HG02678 (cell line): ENCODE results near the gene COX4I1.

ENCODE experiments used
- ATAC-seq: cut with Tn5 transposase; IDR thresholded peaks from one replicate; pipeline ENCODE4 v1.9.1; 2021; ENCODE audit warnings: mild to moderate bottlenecking, moderate library complexity; ENCODE audit not compliant: unreplicated experiment

The COX4I1 gene

DNA sequence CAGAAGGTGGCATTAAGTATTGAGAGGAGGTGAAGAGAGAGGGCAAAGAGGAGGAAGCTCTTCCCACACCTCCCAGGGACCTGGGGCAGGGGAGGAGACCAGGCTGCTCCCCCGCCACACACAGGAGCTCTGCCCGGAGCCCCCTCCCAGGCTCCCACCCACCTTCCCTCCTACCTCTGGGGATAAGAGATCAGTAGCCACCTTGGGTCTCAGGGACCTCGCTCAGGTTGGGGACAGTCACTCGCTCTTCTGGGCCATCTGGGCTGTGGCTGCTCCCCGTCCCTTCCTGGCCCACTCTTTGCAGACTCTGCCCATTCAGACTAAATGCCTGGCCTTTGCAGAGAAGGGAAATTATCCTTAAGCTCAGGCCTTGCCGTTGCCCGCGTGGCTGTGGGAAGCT lies 33.7 kb upstream of the COX4I1 start:
- ATAC-seq: no peak

DNA sequence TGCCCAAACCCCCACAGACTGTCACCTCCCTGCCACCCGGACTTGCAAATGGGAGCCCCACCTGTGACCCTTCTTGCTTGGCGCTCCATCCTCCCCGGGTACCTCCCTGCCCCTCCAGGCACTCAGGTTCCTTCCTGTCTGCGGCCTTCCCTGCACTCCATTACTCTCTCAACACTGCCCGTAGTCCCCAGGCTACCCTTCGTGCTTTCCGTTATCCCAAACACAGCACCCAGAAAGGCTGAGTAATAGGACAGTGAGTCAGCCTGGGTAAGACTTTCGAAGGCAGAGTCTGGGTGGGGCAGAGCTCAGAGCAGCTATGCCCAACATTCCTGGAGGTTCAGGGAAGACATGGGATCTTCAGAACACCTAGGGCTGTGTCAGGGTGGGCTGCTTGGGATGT lies 32.0 kb upstream of the COX4I1 start:
- no peak for ATAC-seq

DNA sequence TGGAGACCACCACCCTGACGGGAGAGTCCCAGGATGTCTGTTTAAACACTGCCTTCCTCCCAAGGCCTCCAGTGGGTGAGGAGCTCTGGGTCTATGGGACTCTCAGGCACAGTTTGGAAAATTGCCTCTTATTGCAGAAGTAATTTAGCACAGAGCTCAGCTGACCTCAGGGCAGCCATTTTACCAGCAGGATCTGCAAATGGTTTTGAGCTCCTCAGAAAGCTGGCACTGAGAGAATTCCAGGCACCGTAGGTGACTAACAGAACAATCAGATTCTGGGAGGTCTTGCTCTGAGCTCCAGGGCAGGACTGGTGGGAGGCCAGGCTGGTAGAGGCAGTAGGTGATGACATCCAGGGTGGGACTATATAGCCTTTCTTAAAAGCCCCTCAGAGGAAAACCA lies 31.3 kb upstream of the COX4I1 start:
- ATAC-seq: no peak

DNA sequence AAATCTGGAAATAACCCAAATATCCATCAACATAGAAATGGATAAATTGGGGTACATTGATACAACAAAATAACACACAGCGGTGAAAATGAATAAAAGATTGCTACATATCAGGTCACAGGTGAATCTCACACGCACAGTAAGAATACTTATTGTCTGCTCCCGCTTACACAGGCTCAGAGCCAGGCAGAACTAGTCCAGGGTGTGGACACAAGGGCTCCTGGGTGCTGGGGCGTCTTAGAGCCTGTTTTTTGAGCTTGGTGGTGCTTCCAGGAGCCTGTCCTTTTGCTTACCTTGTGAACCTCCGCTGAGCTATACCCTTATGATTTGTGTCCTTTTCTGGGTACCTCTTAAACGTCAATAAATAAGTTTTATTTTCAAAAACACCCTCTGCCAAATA lies 28.8 kb upstream of the COX4I1 start:
- no peak for ATAC-seq

DNA sequence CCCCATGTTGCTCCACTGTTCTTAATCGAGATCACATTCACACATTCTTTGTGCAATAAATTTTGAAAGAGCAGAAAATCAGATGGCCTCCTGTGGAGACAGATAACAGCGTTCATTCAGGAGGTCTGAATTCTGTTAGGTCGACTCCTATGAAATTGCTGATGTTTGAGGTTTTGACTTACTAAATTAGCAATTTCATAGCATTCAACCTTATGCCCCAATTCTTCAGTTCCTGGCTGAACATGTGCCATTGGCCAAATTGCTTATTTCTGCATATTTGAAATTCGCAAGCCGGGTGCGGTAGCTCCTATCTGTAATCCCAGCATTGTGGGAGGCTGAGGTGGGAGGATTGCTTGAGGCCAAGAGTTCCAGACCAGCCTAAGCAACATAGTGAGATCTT lies 26.5 kb upstream of the COX4I1 start:
- ATAC-seq: no peak

DNA sequence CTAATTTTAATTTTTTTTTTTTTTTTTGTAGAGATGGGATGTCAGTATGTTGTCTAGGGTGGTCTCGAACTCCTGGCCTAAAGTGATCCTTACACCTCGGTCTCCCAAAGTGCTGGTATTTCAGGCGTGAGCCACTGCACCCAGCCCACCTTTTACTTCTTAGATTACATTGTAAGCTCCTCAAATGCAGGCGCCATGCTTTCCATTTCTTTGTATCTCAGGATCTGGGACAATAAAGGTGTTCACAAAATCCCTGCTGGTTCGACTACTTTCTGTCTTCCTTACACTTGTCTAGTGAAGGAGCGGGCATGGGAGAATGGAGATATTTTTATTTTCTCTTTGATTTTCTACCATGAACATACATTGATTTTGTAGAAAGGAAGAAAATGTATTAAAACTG lies 25.4 kb upstream of the COX4I1 start:
- ATAC-seq: no peak

DNA sequence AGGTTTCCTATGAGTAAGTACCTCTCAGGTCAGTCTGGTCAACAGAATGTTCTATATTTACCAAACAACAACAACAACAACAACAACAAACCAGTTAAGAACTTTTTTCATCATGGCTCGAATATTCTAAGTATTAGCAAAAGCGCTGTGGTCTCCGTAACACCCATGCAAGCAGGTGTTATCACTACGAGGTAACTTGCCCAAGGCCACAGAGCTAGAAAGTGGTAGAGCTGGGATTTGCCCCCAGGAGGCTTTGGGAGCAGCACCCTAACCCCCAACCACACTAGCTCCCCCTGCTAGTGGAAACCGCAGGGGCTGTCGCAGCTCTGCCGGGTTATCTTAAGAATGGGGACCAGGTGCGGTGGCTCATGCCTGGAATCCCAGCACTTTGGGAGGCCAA lies 24.7 kb upstream of the COX4I1 start:
- ATAC-seq: no peak

DNA sequence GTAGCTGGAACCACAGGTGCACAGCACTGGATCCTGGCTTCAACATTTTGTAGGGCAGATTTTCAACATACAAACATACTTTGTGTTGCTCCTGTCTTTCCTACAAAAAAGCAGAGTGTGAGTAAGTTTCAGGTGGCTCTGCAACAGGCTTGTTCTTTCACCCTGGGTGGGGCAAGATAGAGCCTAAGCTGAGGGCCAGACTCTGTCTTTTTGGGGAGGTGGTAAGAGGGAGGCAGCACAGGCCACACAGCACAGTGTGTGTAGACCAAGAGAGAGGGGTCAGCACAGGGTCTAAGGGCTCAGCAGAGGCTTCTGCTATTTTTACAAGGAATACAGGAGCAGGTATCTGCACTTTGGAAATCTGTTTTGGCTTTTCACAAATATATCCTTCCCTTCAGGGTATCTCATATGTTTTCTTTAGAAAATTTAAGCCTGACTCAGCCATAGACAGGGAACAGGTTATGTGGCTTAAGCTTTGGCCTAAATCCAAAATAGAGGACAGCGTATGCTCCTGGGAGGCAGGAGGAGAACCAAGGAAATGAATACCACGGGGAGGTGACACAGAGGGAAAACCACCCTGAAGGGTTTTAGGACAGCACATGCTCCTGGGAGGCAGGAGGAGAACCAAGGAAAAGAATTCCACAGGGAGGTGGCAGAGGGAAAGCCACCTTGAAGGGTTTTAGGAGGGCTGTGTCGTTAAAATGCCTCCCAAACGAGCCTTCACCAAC lies 21.7 kb upstream of the COX4I1 start:
- no peak for ATAC-seq

DNA sequence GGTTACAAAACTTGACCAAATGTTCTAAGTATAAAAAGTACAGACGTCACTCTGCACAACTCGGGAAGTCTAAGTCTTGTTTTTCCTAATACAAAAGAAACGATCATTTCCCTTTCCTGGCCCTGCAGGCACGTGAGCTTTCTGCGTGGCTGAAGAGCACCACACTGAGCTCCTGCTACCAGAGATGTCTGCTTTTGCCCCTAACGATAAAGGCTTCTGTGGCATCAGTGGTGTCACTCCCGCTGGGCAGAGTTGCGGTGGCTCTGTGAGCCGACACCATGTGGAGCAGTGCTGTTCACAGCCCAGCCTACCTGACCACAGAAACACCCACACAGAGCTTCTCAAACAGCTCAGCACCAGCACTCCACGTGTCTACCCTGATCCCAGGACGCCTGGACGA lies 20.6 kb upstream of the COX4I1 start:
- ATAC-seq: no peak

DNA sequence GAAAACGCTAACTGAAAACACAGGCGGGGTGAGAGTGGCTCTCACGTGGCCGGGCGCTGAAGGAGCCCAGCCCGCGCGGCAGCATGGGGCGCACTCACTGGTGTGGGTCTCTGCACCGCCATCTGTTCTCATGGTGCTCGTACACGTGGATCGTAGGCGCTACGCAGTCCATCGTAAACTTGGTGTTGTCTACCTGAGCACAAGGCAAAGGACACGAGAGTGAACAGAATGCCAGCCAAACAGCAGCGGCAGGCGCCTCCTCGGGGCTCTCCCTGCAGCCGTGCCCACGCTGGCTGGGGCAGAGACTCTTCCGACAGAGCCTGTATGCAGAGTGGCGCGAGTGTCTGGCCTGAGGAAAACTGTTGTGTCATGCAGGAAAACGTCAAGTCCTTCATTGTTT lies 19.2 kb upstream of the COX4I1 start:
- ATAC-seq: no peak

DNA sequence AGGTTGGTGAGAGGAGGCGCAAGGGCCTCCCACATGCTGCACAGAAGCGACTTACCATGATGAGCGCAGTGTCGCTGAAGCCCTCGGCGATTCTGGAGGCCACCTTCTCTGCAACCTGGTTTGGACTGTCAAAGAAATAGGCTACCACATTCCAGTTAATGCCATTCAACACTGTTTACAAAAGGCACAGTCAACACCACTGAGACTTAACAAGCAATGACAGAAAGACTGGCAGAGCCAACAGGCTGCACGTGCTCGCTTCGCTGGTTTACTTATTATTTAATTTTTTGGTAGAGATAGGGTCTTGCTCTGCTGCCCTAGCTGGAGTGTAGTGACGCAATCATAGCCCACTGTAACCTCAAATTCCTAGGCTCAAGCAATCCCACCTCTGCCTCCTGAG lies 18.3 kb upstream of the COX4I1 start:
- no peak for ATAC-seq

DNA sequence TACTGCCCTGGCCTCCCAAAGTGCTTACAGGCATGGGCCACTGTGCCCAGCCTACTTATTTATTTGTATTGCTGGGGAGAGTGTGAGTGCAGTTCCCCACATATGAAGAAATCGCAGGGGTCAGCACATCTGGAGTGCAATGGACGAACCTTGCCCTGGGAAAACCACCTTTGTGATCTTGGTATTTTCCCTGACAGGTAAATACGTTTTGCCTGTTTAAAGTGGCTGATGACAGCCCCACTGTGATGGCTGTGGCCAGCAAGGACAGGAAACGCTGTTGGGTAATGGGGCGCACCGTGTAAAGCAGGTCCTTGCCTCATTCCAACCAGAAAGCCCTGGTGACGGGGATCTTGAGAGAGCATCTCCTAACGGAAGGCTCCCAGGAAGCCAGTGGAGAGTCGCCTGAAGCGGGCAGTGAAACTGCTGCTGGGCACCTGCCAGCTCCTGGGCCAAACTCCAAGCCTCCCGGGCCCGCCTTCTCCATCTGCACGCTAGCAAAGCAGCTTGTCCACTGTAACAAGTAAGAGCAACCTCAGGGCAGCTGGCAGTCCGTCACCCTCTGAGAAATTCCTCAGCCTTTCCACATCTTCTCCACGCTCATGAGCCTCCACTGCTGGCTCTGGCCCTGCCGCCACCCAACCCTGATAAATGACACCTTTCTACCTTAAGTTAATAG lies 17.7 kb upstream of the COX4I1 start:
- ATAC-seq: no peak

DNA sequence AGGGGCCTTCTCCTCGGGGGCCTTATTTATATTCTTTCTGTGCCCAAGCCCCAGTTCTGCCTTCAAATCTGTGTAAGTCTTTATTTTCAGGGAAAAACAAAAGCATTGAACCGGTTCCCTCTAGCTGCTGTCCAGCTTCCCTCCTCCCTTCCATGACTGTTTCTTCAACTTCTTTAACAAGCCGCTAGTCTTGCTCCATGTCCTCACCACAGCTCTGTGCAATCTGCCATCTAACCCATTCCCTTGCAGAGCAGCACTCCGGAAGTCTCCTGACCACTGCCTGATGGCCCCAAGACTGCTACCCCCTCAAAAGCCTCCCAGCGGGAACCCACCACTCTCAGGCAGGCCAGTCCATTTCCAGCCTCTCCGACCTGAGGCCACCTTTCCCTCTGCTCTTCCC lies 17.0 kb upstream of the COX4I1 start:
- no peak for ATAC-seq

DNA sequence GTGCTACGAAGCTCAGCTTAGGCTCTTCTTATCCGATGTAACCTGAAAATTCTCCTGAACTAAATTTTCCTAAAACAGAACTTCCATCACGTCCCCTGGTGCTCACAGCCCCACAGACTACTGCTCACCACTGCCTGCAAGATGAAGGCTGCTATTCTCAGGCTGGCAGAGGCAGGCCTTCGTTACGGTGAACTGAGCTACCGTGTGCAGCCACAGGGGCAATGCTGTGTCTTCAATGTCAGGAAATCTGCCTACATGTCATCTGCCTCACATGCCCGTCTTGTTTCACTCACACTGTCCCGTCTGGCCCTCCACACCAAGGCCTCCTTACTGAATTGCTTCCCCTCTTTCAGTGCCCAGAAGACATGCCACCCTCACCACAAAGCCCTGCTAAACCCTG lies 16.1 kb upstream of the COX4I1 start:
- ATAC-seq: no peak

DNA sequence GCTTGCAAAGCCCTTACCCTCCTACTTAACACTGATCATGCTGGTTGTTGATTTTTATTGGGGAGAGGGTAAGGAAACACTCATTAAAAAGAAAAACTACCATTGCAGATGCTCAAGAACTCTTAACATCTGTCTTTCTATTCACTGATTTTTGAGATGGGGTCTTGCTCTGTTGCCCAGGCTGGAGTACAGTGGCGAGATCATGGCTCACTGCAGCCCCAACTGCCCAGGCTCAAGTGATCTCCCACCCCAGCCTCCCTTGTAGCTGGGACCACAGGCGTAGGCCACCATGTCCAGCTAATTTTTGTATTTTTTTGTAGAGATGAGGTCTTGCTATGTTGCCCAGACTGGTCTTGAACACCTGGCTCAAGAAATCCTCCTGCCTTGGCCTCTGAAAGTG lies 14.7 kb upstream of the COX4I1 start:
- no peak for ATAC-seq

DNA sequence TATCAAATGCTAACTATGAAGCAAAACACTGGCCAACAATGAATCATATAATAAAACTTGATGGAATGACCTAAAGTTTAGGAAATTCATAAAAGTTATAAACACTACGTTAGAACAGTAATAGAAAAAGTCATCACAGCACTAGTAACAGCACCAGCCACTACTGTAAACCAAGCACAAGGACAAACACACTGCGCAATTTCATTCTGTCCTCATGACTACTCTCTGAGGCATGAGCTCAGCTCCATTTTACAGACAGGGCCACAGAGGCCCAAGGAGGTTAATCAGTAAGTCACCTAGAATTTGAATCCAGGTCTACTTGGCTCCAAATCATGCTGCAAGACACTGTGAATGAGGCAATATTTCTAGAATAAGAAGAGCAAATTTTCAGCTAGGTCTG lies 13.6 kb upstream of the COX4I1 start:
- ATAC-seq: no peak

DNA sequence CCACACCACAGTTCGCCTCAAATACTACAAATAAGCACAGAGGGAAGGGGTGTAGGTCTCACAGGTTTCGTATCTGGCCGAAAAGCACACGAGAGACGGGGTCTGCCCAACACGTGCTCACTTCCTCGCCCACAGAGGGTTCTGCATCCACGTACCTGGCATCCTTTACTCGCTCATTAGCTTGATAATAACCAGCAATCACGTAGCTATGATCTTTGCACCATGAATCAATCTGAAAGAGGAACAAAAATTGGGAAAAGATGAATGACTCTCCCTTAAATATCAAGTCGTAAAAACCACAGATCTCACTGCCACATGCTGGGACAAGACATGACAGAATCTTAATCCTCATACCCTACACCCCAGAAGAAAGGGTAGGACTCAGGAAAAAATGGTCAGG lies 10.7 kb upstream of the COX4I1 start:
- ATAC-seq: no peak

DNA sequence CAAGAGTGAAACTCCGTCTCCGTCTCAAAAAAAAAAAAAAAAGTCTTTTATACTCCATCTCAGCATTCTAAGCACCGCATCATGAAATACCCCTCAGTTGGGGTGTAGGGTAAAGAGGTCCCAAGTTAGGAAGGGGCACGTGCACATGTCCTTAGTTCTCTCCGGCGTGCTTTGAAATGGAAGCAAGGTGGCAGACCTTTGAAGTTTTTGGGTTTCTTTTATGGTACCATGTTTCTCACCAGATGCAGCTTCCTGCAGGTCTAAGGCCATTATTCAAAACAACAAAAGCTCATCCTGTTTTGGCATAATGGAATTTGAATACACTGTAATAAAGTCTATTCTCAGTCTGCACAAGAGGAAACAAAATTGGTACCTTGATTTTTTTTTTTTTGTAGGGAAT lies 9.7 kb upstream of the COX4I1 start:
- no peak for ATAC-seq

DNA sequence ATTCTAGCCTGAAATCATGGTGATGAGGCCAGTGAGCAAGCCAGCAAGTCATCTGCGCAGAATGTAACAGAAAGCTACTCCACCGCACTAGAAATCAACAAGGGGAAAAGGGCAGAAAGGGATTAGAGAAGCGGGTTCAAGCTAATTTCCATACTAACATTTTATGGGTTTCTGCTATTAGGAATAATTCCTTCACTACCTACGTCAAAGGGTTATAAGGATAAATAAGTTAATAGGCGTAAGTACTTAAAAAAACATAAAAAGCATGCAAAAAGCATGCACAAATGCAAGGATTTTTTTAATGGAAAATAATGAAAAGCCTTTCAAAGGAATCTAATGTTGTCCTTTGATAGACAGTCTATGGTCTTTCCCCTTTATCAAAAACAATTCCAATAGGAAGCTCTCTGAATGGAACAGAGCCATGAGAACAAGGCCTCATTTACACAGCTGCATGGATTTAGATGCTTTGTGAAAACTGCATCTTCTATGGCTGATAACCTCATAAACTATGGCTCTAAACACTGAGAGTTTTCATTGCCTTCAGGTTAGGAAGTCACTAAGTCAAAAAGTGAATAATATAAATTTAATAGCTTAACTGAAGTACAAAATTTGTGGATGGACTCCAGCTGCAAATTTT lies 5.7 kb upstream of the COX4I1 start:
- no peak for ATAC-seq

DNA sequence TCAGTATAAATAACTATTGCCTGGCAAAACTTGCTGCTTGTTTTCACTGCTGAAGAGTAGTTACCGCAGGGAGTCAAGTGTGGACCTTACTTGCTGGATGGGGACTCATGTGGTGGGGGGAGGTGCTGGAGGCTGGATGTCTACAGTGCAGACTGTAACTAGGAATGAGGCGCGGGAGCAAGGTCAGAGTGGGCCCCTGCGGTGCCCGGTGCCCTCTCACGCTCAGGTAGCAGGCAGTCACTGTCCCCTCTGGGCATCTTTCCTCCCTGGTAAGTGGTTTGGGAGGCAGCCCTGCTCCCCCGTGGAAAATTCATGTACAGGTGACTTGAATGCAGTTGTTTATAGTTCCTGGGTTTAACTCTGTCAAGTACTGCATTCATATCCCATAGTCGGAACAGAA lies 4.8 kb upstream of the COX4I1 start:
- ATAC-seq: no peak

DNA sequence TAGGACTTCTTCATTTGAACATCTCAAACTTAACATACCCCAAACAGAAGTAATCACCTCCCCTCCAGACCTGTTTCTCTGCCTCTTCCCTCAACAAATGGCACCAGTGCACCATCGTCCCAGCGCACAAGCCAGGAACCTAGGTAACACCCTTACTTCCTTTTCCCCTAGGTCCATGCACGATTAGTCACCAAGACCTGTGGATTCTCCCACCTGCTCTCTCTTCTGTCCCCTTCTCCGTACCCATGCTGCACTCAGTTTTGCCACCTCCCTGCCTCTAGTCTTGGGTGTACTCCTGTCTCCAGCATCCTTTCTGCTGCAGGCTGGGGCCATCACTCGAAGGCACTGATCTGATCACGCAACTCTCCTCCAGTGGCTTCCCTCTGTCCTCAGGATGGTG lies 3.3 kb upstream of the COX4I1 start:
- ATAC-seq: no peak

DNA sequence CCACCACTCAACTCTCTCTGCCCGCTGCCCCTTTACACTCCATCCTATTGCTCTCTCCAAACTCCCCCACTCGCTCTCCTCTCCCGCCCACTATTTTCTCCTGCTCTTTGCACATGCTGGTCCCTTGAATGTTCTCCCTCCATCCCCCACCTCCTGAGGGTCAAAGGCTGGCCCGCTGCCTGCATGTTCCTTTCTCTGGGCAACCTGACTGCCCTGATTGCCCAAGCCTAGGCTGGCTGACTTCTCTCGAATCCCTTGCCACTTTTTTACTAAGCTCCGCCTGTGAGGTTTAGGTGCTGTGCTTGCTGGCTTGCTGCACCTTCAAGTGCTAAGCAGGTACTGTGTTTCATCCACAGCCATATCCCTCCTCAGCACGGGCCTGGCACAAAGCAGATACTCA lies 2.9 kb upstream of the COX4I1 start:
- no peak for ATAC-seq
